K562 (cell line): Measurements from ENCODE around the gene MICU1. TPM values are rescaled to one million over a fixed set of nuclear protein-coding genes. Genes with fewer than 3 reads are reported as not detected.

ENCODE experiments used
- CBFA2T3 ChIP-seq: fragments of 450-650 bp; IDR thresholded peaks from 2 replicates; pipeline ENCODE4 v1.6.1; 2017
- CHD1 ChIP-seq: fragments of 200-600 bp; sonication (generic); IDR thresholded peaks from one replicate; pipeline ENCODE4 v1.6.1; 2012; ENCODE audit warnings: mild to moderate bottlenecking, moderate library complexity, low read length, inconsistent platforms
- ERF ChIP-seq: fragments of 450-650 bp; formaldehyde crosslinking; IDR thresholded peaks from 2 replicates; pipeline ENCODE4 v1.4.0; 2020; ENCODE audit warnings: mild to moderate bottlenecking, mixed read lengths
- PATZ1 ChIP-seq: fragments of 250-450 bp; sonication (Bioruptor Pico); IDR thresholded peaks from 2 replicates; pipeline ENCODE4 v1.5.0; 2020; ENCODE audit warnings: mild to moderate bottlenecking, borderline replicate concordance
- RAD51 ChIP-seq: fragments of 450-650 bp; IDR thresholded peaks from 2 replicates; pipeline ENCODE4 v1.7.1; 2016; ENCODE audit warnings: low read depth, mild to moderate bottlenecking, borderline replicate concordance
- SMAD4 ChIP-seq: fragments of 250-450 bp; sonication (Bioruptor Pico); conservative IDR thresholded peaks from 2 replicates; pipeline ENCODE4 v1.8.0; 2021; ENCODE audit warnings: inconsistent platforms, mild to moderate bottlenecking, moderate library complexity
- UBTF ChIP-seq, 2 experiments: IDR thresholded peaks; 2 replicates each; pipeline ENCODE4 v1.6.1; 2012; ENCODE audit warnings: improper control_type of control experiment in 2 of 2, low read depth in 2 of 2, low read length in 2 of 2, borderline replicate concordance in 1 of 2
- ZNF184 ChIP-seq: sonication (generic); formaldehyde crosslinking; IDR thresholded peaks from 2 replicates; pipeline ENCODE4 v1.5.0; 2020; ENCODE audit warnings: missing genetic modification reagents
- ZNF766 ChIP-seq: fragments of 200-800 bp; sonication (Bioruptor generic); conservative IDR thresholded peaks from 2 replicates; pipeline ENCODE4 v1.6.1; 2016; ENCODE audit warnings: missing genetic modification characterization, missing compliant biosample characterization
- ZNF77 ChIP-seq: fragments of 250-450 bp; sonication (Bioruptor Pico); IDR thresholded peaks from 2 replicates; pipeline ENCODE4 v1.5.0; 2020
- polyA plus RNA-seq, 8 experiments: library from polyadenylated mRNA; depleted of rRNA in 4 of 8; stranded (reverse) in 5 of 8; unstranded in 3 of 8; fragments of >200 nt; fragmentation: Nextera tagmentation in 2 of 8; fragmentation: Illumina TruSeq in 1 of 8; extraction: Ambion mirVana in 2 of 8; extraction: Trizol in 1 of 8; gene quantifications; 2 replicates each; pipeline versions ENCODE4 v1.2.1 to v1.2.3, GENCODE V29; 2011 to 2014; ENCODE audit warnings: inconsistent platforms in 1 of 8, missing spikeins in 1 of 8
- total RNA-seq, 7 experiments: library from RNA; depleted of rRNA in 6 of 7; stranded (reverse); fragments of >200 nt in 6 of 7; fragmentation: Illumina TruSeq in 2 of 7; extraction: Trizol in 2 of 7; gene quantifications; 2 replicates each; pipeline versions ENCODE4 v1.2.1 to v1.2.3, GENCODE V29; 2011 to 2021; ENCODE audit warnings: low replicate concordance in 1 of 7
- TF ChIP-seq, protein P1 (sequence below): sonication (generic); formaldehyde crosslinking; IDR thresholded peaks from 2 replicates; pipeline ENCODE4 v1.8.0; 2023; ENCODE audit warnings: mild to moderate bottlenecking, missing genetic modification reagents
- TF ChIP-seq, protein P2 (sequence below): sonication (generic); formaldehyde crosslinking; IDR thresholded peaks from 2 replicates; pipeline ENCODE4 v1.8.0; 2022; ENCODE audit warnings: mild to moderate bottlenecking, missing genetic modification reagents
- TF ChIP-seq, protein P3 (sequence below): fragments of 450-650 bp; IDR thresholded peaks from 2 replicates; pipeline ENCODE4 v1.6.1; 2017; ENCODE audit warnings: antibody characterized with exemption

Gene MICU1
- total and polyA plus RNA-seq, 9 of the 15 experiments (the other 6 are each of a cell fraction or from before 2014, with no cell fraction given) = 29.3 to 76.8 (median 48.4) TPM

DNA sequence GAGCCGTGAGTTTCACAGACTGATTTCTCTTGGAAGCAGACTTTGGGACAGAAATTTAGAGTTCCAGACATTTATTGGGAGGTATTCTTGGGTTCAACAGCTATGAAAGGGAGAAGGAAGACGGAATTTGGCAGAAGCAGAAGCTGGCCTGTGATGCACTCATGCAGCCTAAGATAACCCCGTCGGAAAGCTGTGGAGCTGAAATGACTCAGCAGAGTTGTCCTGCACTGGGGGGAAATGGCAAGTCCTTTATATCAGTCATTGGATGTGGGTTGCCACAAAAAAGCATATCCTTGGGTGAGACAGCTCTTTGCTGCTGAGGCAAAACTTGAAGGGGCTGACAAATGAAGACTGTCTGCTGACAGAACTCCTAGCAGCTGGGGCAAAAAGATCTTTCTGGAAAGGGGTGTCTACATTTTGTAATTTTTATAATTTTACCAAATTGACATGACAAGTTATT, 11.5 kb upstream of the MICU1 start (continued):
- TF ChIP-seq PATZ1 = no peak
- no peak for TF ChIP-seq ERF
- TF ChIP-seq ZNF184 (CRISPR knock-in tag) = peak; percentile 62; the same call in 1 of the 2 replicates
- TF ChIP-seq RAD51 = peak; percentile 45; the same call in 1 of the 2 replicates
- TF ChIP-seq CBFA2T3 = peak; percentile 83
- no peak for TF ChIP-seq ZNF77 (CRISPR knock-in tag)
- TF ChIP-seq, protein P1, sequence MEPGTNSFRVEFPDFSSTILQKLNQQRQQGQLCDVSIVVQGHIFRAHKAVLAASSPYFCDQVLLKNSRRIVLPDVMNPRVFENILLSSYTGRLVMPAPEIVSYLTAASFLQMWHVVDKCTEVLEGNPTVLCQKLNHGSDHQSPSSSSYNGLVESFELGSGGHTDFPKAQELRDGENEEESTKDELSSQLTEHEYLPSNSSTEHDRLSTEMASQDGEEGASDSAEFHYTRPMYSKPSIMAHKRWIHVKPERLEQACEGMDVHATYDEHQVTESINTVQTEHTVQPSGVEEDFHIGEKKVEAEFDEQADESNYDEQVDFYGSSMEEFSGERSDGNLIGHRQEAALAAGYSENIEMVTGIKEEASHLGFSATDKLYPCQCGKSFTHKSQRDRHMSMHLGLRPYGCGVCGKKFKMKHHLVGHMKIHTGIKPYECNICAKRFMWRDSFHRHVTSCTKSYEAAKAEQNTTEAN (CRISPR knock-in tag) = 0 out of 2 replicates have a peak, but pooled peaks have one; percentile 29
- TF ChIP-seq, protein P2, sequence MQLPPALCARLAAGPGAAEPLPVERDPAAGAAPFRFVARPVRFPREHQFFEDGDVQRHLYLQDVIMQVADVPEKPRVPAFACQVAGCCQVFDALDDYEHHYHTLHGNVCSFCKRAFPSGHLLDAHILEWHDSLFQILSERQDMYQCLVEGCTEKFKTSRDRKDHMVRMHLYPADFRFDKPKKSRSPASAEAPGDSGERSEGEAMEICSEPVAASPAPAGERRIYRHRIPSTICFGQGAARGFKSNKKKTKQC = no peak
- TF ChIP-seq SMAD4 (CRISPR knock-in tag) = peak; percentile 77
- TF ChIP-seq ZNF766 = no peak; the same call in 1 of the 2 replicates
- TF ChIP-seq, protein P3, sequence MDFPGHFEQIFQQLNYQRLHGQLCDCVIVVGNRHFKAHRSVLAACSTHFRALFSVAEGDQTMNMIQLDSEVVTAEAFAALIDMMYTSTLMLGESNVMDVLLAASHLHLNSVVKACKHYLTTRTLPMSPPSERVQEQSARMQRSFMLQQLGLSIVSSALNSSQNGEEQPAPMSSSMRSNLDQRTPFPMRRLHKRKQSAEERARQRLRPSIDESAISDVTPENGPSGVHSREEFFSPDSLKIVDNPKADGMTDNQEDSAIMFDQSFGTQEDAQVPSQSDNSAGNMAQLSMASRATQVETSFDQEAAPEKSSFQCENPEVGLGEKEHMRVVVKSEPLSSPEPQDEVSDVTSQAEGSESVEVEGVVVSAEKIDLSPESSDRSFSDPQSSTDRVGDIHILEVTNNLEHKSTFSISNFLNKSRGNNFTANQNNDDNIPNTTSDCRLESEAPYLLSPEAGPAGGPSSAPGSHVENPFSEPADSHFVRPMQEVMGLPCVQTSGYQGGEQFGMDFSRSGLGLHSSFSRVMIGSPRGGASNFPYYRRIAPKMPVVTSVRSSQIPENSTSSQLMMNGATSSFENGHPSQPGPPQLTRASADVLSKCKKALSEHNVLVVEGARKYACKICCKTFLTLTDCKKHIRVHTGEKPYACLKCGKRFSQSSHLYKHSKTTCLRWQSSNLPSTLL = no peak
- no peak for TF ChIP-seq CHD1
- no peak for TF ChIP-seq UBTF (IDR thresholded peaks at IDR 0.05; ENCODE audit: borderline replicate concordance in 1 of 2, low read depth in 2 of 2, low read length in 2 of 2)
